Upper lobe of left lung (tissue), 4 donors: Measurements from ENCODE around the gene GRP.
"Not testable (repeated sequence)": the region's sequence is repeated elsewhere in the genome, so short reads cannot be mapped to it uniquely, and the experiment has no call there.

Experiments
- POLR2A ChIP-seq, 4 donors: fragments of 450-650 bp; IDR thresholded peaks; one replicate each; pipeline ENCODE4 v1.5.1; 2016 to 2017; ENCODE audit warnings: antibody characterized with exemption in 4 of 4, mild to moderate bottlenecking in 2 of 4
- POLR2AphosphoS5 ChIP-seq, 2 donors: sonication (generic); formaldehyde crosslinking; IDR thresholded peaks; one replicate each; pipeline ENCODE4 v1.5.1; 2017; ENCODE audit warnings: antibody characterized with exemption in 2 of 2
- TF ChIP-seq, protein P1 (sequence below), 6 experiments: fragments of 450-650 bp in 4 of 6; fragments of 200-600 bp in 2 of 6; sonication (generic) in 2 of 6; IDR thresholded peaks; one replicate each; pipeline ENCODE4 v1.5.1; 2016 to 2019; ENCODE audit warnings: antibody characterized with exemption in 6 of 6

DNA sequence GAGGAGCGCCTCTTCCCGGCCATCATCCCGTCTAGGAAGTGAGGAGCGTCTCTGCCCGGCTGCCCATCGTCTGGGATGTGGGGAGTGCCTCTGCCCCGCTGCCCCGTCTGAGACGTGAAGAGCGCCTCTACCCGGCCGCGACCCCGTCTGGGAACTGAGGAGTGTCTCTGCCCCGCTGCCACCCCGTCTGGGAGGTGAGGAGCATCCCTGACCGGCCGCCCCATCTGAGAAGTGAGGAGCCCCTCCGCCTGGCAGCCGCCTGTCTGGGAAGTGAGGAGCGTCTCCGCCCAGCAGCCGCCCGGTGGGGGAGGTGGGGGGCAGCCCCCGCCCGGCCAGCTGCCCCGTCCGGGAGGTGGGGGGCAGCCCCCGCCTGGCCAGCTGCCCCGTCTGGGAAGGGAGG lies 35.5 kb downstream of the GRP start:
- TF ChIP-seq, protein P1, sequence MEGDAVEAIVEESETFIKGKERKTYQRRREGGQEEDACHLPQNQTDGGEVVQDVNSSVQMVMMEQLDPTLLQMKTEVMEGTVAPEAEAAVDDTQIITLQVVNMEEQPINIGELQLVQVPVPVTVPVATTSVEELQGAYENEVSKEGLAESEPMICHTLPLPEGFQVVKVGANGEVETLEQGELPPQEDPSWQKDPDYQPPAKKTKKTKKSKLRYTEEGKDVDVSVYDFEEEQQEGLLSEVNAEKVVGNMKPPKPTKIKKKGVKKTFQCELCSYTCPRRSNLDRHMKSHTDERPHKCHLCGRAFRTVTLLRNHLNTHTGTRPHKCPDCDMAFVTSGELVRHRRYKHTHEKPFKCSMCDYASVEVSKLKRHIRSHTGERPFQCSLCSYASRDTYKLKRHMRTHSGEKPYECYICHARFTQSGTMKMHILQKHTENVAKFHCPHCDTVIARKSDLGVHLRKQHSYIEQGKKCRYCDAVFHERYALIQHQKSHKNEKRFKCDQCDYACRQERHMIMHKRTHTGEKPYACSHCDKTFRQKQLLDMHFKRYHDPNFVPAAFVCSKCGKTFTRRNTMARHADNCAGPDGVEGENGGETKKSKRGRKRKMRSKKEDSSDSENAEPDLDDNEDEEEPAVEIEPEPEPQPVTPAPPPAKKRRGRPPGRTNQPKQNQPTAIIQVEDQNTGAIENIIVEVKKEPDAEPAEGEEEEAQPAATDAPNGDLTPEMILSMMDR (IDR thresholded peaks at IDR 0.05): not testable (repeated sequence)
- TF ChIP-seq POLR2AphosphoS5, POLR2A (IDR thresholded peaks at IDR 0.05): not testable (repeated sequence)
